ENCODE data around the gene RANBP3.

DNA sequence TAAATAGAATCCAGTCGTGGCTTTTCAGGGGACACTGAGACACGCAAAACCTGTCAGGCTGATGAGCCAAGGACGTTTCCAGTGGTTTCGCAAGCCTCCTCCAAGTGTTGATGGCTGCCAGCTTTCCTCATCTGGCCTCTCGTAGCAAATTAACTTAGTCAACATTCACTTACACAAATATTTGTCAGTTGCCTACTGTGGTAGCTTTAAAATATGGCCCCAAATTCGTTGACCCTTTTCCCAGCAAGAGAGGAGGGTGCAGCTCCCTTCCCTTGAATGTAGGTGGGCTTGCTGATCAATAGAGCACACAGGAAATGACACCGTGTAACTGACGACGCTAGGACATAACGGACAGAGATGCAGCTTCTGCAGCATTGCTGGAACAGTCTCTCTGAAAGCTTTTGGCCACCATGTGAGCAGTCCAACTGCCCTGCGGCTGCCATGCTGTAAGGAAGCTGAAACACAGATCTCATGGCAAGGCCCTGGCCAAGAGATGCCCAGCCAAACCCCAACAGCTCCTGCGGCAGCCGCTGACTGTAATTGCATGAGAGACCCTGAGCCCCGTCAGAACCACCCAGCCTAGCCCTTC, 5.5 kb upstream of the RANBP3 start:
- TF ChIP-seq POLR2A (IDR thresholded peaks at IDR 0.05; ENCODE audit: low read length) (no peak), GATA1 (IDR thresholded peaks at IDR 0.05; ENCODE audit: low read depth, low read length) (no peak)
